ENCODE results near the gene KLHDC1. TPM values are rescaled to one million over a fixed set of nuclear protein-coding genes. Genes with fewer than 3 reads are reported as not detected.

The KLHDC1 gene
- total RNA-seq, 6 experiments from 2014 or later, result 0.97 to 1.6 (median 1.2) TPM

GRCh38 chr14:49761839-49762551, 69.1 kb downstream of the KLHDC1 start:
- Mint-ChIP-seq H3K27me3 (ENCODE audit: insufficient read depth) (peaks cover 2% of the 10 kb centered on the region), H3K27ac (peak overlapping the region; percentile 50; the same call in 1 of the 2 replicates), H3K4me3 (no peak overlapping the region), H3K36me3 (ENCODE audit: low read depth) (no peaks in the 10 kb centered on the region), H3K4me1 (ENCODE audit: low read depth) (peaks cover 18% of the 10 kb centered on the region), H3K9me3 (no peaks in the 10 kb centered on the region)
- no peak for DNase-seq
- TF ChIP-seq, protein P1, sequence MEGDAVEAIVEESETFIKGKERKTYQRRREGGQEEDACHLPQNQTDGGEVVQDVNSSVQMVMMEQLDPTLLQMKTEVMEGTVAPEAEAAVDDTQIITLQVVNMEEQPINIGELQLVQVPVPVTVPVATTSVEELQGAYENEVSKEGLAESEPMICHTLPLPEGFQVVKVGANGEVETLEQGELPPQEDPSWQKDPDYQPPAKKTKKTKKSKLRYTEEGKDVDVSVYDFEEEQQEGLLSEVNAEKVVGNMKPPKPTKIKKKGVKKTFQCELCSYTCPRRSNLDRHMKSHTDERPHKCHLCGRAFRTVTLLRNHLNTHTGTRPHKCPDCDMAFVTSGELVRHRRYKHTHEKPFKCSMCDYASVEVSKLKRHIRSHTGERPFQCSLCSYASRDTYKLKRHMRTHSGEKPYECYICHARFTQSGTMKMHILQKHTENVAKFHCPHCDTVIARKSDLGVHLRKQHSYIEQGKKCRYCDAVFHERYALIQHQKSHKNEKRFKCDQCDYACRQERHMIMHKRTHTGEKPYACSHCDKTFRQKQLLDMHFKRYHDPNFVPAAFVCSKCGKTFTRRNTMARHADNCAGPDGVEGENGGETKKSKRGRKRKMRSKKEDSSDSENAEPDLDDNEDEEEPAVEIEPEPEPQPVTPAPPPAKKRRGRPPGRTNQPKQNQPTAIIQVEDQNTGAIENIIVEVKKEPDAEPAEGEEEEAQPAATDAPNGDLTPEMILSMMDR (IDR thresholded peaks at IDR 0.05), result no peak

- peaks cover 10% of the 10 kb centered on the region for H3K27me3 Mint-ChIP-seq (ENCODE audit: insufficient read depth)
- peak overlapping the region; percentile 97 for H3K27ac Mint-ChIP-seq
- H3K4me3 Mint-ChIP-seq, result peak overlapping the region; percentile 92
- TF ChIP-seq, protein P1 (IDR thresholded peaks at IDR 0.05), result no peak; the same call in 1 of the 2 replicates
- DNase-seq, result no peak
- H3K9me3 Mint-ChIP-seq, result no peaks in the 10 kb centered on the region
- no peaks in the 10 kb centered on the region; the same call in 1 of the 2 replicates for H3K36me3 Mint-ChIP-seq (ENCODE audit: low read depth)
- H3K4me1 Mint-ChIP-seq (ENCODE audit: low read depth), result peaks cover 52% of the 10 kb centered on the region
Measured at GRCh38 chr14:49766839-49767238, 73.9 kb downstream of the KLHDC1 start.

DNA sequence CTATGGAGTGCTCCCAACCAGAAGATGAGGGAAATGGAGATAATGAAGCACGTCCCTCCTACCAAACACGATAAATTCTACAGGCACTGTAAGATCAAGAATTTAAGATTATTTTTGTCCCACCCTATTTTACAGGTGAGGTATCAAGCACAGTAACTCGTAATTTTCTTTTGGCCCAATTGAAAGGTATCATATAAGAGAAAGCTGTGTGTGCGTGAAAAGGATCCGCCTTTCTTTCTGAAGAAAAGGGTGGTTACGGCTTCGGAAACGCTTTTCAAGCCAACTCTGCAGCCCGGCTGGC, 74.3 kb downstream of the KLHDC1 start:
- H3K36me3 Mint-ChIP-seq (ENCODE audit: low read depth), result no peaks in the 10 kb centered on the region; the same call in 1 of the 2 replicates
- TF ChIP-seq, protein P1 (IDR thresholded peaks at IDR 0.05), result no peak
- no peaks in the 10 kb centered on the region for H3K9me3 Mint-ChIP-seq
- H3K4me1 Mint-ChIP-seq (ENCODE audit: low read depth), result peaks cover 50% of the 10 kb centered on the region
- peak overlapping the region; percentile 97 for H3K27ac Mint-ChIP-seq
- H3K27me3 Mint-ChIP-seq (ENCODE audit: insufficient read depth), result peaks cover 10% of the 10 kb centered on the region
- no peak for DNase-seq
- peak overlapping the region; percentile 92 for H3K4me3 Mint-ChIP-seq

DNA sequence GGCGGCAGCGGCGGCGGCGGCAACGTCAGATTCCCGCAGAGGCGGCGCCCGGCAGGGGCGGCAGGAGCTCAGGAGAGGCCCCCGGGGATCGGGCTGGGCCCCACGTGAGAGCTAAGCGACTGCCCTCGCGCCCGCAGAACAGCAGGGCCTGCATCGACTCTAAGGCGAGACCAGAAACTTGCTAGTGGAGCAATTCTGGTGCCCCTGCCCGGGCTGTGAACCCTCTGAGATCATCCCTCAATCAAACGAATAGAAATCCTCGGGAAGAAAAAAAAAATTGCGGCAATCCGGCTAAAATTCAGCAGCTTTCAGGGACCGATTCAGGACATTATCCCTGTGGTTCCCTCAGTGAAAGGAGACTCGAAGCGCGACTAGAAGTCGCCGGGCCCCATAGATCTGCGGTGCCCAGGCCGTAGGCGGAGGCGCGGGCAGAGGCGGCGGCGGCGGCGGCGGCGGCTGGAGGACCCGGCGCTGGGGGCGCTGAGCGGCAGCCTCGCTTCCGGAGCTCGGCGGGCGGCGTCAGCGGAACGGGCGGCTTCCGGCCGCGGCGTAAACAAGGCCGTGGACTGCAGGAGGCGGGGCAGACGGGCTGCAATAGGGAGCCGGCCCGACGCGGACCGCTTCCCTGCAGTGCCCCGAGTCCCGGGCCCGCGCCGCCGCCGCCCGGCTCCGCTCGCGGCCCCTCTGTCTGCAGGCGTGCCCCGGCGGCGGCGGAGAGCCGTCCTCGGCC, 74.8 kb downstream of the KLHDC1 start, which contains the start of gene KLHDC2:
TSS of gene KLHDC2 (plus strand) at position 583 of the 730 bp plus-strand sequence. CDS start 316 bp downstream, outside the sequence.
- TF ChIP-seq, protein P1 (IDR thresholded peaks at IDR 0.05), result peak; percentile 38
- Mint-ChIP-seq H3K27me3 (ENCODE audit: insufficient read depth) (peaks cover 10% of the 10 kb centered on the region), H3K4me1 (ENCODE audit: low read depth) (peaks cover 45% of the 10 kb centered on the region), H3K9me3 (no peaks in the 10 kb centered on the region), H3K27ac (peak within 1 kb of the TSS; percentile 99), H3K36me3 (ENCODE audit: low read depth) (no peaks in the 10 kb centered on the region; the same call in 1 of the 2 replicates), H3K4me3 (peak within 1 kb of the TSS; percentile 99)
- DNase-seq, result peak; percentile 84

GRCh38 chr14:49768301-49769121, 75.6 kb downstream of the KLHDC1 start:
- no peaks in the 10 kb centered on the region; the same call in 1 of the 2 replicates for H3K36me3 Mint-ChIP-seq (ENCODE audit: low read depth)
- H3K27ac Mint-ChIP-seq, result peak overlapping the region; percentile 99
- TF ChIP-seq, protein P1 (IDR thresholded peaks at IDR 0.05), result no peak
- peaks cover 39% of the 10 kb centered on the region for H3K4me1 Mint-ChIP-seq (ENCODE audit: low read depth)
- H3K4me3 Mint-ChIP-seq, result peak overlapping the region; percentile 99
- H3K27me3 Mint-ChIP-seq (ENCODE audit: insufficient read depth), result peaks cover 8% of the 10 kb centered on the region; the same call in 1 of the 2 replicates
- no peaks in the 10 kb centered on the region for H3K9me3 Mint-ChIP-seq
- peak; percentile 53 for DNase-seq
